T follicular helper cell (primary cell): ENCODE results near the gene PSG1.
"Not testable (repeated sequence)": the region's sequence is repeated elsewhere in the genome, so short reads cannot be mapped to it uniquely, and the experiment has no call there.

ENCODE experiments used
- DNase-seq: peaks from one replicate; pipeline ENCODE4 v3.0.0-alpha.2; 2020; ENCODE audit warnings: low read depth
- total RNA-seq, 2 experiments: gene quantifications; one replicate each; lab custom pipeline; 2026; lab: John Stamatoyannopoulos, UW

The PSG1 gene
- 0 reads per million in 2 experiments for total RNA-seq

GRCh38 chr19:42879613-42880012 lies at the start of gene PSG1:
PSG1 (minus strand) TSS chr19:42879713; CDS start chr19:42879581, 132 bp downstream.
- no peak for DNase-seq

- no peak for DNase-seq
Observed at GRCh38 chr19:42928896-42929295, 49.4 kb upstream of the PSG1 start.

GRCh38 chr19:42926781-42927180 lies 47.3 kb upstream of the PSG1 start:
- DNase-seq = no peak

GRCh38 chr19:42923106-42923505 lies 43.6 kb upstream of the PSG1 start:
- DNase-seq = peak; percentile 6

GRCh38 chr19:42920971-42921370 lies 41.5 kb upstream of the PSG1 start:
- DNase-seq = not testable (repeated sequence)

- DNase-seq = no peak
Observed at GRCh38 chr19:42919757-42920079, 40.2 kb upstream of the PSG1 start.

GRCh38 chr19:42919070-42919756 lies 39.7 kb upstream of the PSG1 start:
- DNase-seq = not testable (repeated sequence)

- DNase-seq = not testable (repeated sequence)
Observed at GRCh38 chr19:42918377-42919069, 39.0 kb upstream of the PSG1 start.

GRCh38 chr19:42917634-42918033 lies 38.1 kb upstream of the PSG1 start, which contains the start of gene PSG6:
PSG6 (minus strand) TSS chr19:42917894; CDS start chr19:42917792, 102 bp downstream.
- DNase-seq = not testable (repeated sequence)

GRCh38 chr19:42916931-42917330 lies 37.4 kb upstream of the PSG1 start:
- not testable (repeated sequence) for DNase-seq

- not testable (repeated sequence) for DNase-seq
Observed at GRCh38 chr19:42913516-42913915, 34.0 kb upstream of the PSG1 start.

- not testable (repeated sequence) for DNase-seq
Observed at GRCh38 chr19:42912941-42913340, 33.4 kb upstream of the PSG1 start.

GRCh38 chr19:42911731-42912130 lies 32.2 kb upstream of the PSG1 start:
- not testable (repeated sequence) for DNase-seq

GRCh38 chr19:42906162-42906561 lies 26.6 kb upstream of the PSG1 start:
- DNase-seq = not testable (repeated sequence)

- not testable (repeated sequence) for DNase-seq
Observed at GRCh38 chr19:42900561-42900960, 21.0 kb upstream of the PSG1 start.

- not testable (repeated sequence) for DNase-seq
Observed at GRCh38 chr19:42899674-42900073, 20.2 kb upstream of the PSG1 start.

GRCh38 chr19:42899110-42899509 lies 19.6 kb upstream of the PSG1 start:
- DNase-seq = not testable (repeated sequence)

- not testable (repeated sequence) for DNase-seq
Observed at GRCh38 chr19:42898656-42899055, 19.1 kb upstream of the PSG1 start.

GRCh38 chr19:42897729-42898128 lies 18.2 kb upstream of the PSG1 start:
- not testable (repeated sequence) for DNase-seq

- DNase-seq = not testable (repeated sequence)
Observed at GRCh38 chr19:42890446-42890845, 10.9 kb upstream of the PSG1 start.

GRCh38 chr19:42887876-42888445 lies 8.4 kb upstream of the PSG1 start:
- DNase-seq = not testable (repeated sequence)

GRCh38 chr19:42882730-42883129 lies 3.2 kb upstream of the PSG1 start:
- DNase-seq = not testable (repeated sequence)

- DNase-seq = not testable (repeated sequence)
Observed at GRCh38 chr19:42882010-42882409, 2.5 kb upstream of the PSG1 start.
